Upper lobe of left lung (tissue), 6 donors: ENCODE measurements around the gene FOXD4L1. TPM values are rescaled to one million over a fixed set of nuclear protein-coding genes. Genes with fewer than 3 reads are reported as not detected.
"Not testable (repeated sequence)": the region's sequence is repeated elsewhere in the genome, so short reads cannot be mapped to it uniquely, and the experiment has no call there.

Source experiments
- ATAC-seq, 2 donors: fragments of 200-7000 bp; cut with Tn5 transposase; one replicate each; pipeline ENCODE4 v1.9.1; 2022; ENCODE audit warnings: mild to moderate bottlenecking in 2 of 2, moderate library complexity in 2 of 2; ENCODE audit not compliant: low FRiP score in 2 of 2
- DNase-seq, 2 donors: peaks; one replicate each; pipeline ENCODE4 v3.0.0-alpha.2; 2019 to 2020
- H3K27ac ChIP-seq, 4 donors: fragments of 200-600 bp; sonication (generic); one replicate each; pipeline ENCODE4 v1.5.1; 2016 to 2019
- H3K27me3 ChIP-seq, 4 donors: fragments of 200-600 bp; sonication (generic); one replicate each; pipeline ENCODE4 v1.5.1; 2017 to 2019
- H3K36me3 ChIP-seq, 4 donors: fragments of 200-600 bp; sonication (generic); one replicate each; pipeline ENCODE4 v1.5.1; 2016 to 2019
- H3K4me1 ChIP-seq, 4 donors: fragments of 200-600 bp; sonication (generic); one replicate each; pipeline ENCODE4 v1.5.1; 2018 to 2019
- H3K4me3 ChIP-seq, 4 donors: fragments of 200-600 bp; sonication (generic); one replicate each; pipeline ENCODE4 v1.5.1; 2017 to 2019; ENCODE audit warnings: mild to moderate bottlenecking in 2 of 4, moderate library complexity in 1 of 4
- H3K9me3 ChIP-seq, 4 donors: fragments of 200-600 bp; sonication (generic); one replicate each; pipeline ENCODE4 v1.5.1; 2018 to 2019
- CTCF ChIP-seq, 6 experiments: fragments of 450-650 bp in 4 of 6; fragments of 200-600 bp in 2 of 6; sonication (generic) in 2 of 6; IDR thresholded peaks; one replicate each; pipeline ENCODE4 v1.5.1; 2016 to 2019; ENCODE audit warnings: antibody characterized with exemption in 6 of 6
- POLR2A ChIP-seq, 4 donors: fragments of 450-650 bp; IDR thresholded peaks; one replicate each; pipeline ENCODE4 v1.5.1; 2016 to 2017; ENCODE audit warnings: antibody characterized with exemption in 4 of 4, mild to moderate bottlenecking in 2 of 4
- POLR2AphosphoS5 ChIP-seq, 2 donors: sonication (generic); formaldehyde crosslinking; IDR thresholded peaks; one replicate each; pipeline ENCODE4 v1.5.1; 2017; ENCODE audit warnings: antibody characterized with exemption in 2 of 2
- WGBS, 2 donors: methylation state at CpG; one replicate each; pipeline ENCODE4 v1.1.5; 2017 to 2018; 5-methylcytosine and 5-hydroxymethylcytosine counted together
- total RNA-seq, 6 donors: library from RNA; depleted of rRNA in 4 of 6; stranded (reverse); fragments of >200 nt in 4 of 6; gene quantifications; one replicate each; pipeline versions ENCODE4 v1.1.0 to v1.2.1, GENCODE V29; 2016 to 2021
- donor health status: DM: no; HTN: no; CAD: no; lungs with moderate emphysema.
- donor health status: DM: no; HTN: yes; CAD: no; lungs with severe emphysema.

FOXD4L1 gene
- total RNA-seq, 6 donors from 2014 or later: 0.22 to 1.6 (median 0.70) TPM

GRCh38 chr2:113527350-113528045 is 29.0 kb downstream of the FOXD4L1 start:
- peak; percentile 86 to 96 for ATAC-seq
- not testable (repeated sequence) for H3K27ac ChIP-seq, H3K4me3 ChIP-seq, H3K27me3 ChIP-seq, H3K9me3 ChIP-seq, H3K36me3 ChIP-seq, DNase-seq, H3K4me1 ChIP-seq
- TF ChIP-seq CTCF (IDR thresholded peaks at IDR 0.05): peak in 1 of 6 experiments; percentile 9
- WGBS, 2 donors: 16 to 20% methylated on average over 4 to 6 of the region's 12 CpGs

DNA sequence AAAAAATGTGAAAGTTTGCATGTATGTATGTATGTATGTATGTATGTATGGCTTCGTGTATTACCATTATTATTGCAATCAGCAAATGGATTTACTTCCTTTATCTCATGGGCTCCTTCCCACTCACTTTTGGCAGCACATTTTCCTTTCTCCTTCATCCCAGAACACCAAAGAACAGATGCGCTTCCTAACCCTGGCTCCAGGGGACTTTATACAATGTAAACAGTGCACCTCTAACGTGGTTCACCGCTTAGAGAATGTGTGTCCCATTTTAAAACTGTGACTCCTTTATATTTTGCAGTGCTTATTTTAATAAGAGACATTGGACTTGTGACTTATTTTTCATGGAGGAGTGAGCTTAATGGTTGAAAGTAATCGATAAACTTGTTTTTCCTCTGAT is 29.7 kb downstream of the FOXD4L1 start:
- H3K36me3 ChIP-seq, H3K27me3 ChIP-seq, DNase-seq, H3K9me3 ChIP-seq, H3K4me3 ChIP-seq, H3K4me1 ChIP-seq, H3K27ac ChIP-seq, ATAC-seq: not testable (repeated sequence)
- 57 to 70% methylated on average over 4 to 5 of the region's 5 CpGs for WGBS, 2 donors

DNA sequence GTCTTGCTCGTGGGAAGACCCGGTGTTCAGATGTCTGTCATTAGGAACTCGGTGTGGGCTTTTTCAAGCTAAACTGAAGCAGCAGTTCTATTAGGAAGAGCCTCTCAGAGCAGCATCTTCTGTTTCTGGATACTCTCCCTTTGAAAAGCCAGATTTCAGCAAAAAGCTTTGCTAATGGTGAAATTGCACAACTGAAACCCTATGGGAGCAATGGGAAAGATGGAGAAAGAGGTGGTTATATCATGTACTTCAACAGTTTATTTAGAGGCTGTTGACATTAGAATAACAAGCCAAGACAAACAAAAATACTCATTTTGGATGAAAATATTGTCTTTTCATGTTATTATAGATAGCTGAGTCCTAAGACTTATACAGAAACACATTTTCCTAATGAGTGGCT is 30.4 kb downstream of the FOXD4L1 start:
- WGBS, 2 donors: 68 to 94% methylated on average over 3 of the region's 3 CpGs

DNA sequence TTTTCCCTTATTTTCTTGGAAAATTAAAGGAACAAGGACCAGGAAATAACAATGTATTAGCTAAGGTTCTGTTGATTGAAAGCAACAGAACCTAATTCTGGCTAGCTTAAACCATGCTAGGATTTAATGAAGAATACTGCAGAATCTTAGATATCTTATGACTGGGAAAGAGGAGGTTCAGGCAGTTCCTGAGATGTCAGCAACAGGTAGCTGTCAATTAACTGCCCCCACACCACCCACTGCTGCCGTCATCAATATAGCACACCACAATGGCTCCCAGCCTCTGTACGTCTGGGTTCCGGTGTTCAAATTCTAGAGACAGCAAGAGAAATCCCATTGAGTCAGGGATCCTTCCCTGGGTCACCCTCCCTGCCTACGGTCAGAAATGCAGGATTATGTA is 34.5 kb downstream of the FOXD4L1 start:
- not testable (repeated sequence) for H3K36me3 ChIP-seq, H3K4me1 ChIP-seq, H3K4me3 ChIP-seq, H3K9me3 ChIP-seq, DNase-seq, H3K27ac ChIP-seq, H3K27me3 ChIP-seq, ATAC-seq
- WGBS, 2 donors: no CpG with 5 or more reads among the region's 4 CpGs

More for the DNA sequence above, 30.4 kb downstream of the FOXD4L1 start:
- H3K4me3 ChIP-seq, DNase-seq, H3K9me3 ChIP-seq, H3K4me1 ChIP-seq, ATAC-seq, H3K27ac ChIP-seq, H3K27me3 ChIP-seq, H3K36me3 ChIP-seq: not testable (repeated sequence)

DNA sequence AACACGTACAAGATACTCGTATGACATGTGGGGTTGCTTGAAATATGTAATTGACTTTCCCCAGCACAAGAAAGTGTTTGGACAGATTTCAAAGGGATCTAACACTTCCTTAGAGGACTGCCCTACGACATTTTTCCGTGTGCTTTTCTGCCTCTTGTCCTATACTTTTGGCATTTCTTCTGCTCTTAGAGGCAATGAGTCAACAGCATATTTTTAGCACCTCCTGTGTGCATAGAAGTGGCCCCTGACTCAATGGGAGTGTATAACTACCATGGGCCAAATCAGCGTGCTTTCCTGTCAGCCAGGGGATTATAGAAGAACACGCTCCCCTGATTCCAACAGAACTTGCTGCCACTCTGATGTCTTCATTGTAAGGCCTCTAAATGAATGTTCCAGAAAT is 38.1 kb downstream of the FOXD4L1 start:
- H3K9me3 ChIP-seq, H3K4me1 ChIP-seq, H3K36me3 ChIP-seq, H3K27me3 ChIP-seq, H3K4me3 ChIP-seq, H3K27ac ChIP-seq: not testable (repeated sequence)
- DNase-seq (peak in 1 of 2 donors; percentile 34), ATAC-seq (peak in 1 of 2 donors; percentile 83)
- WGBS, 2 donors: 54 to 57% methylated on average over 6 of the region's 6 CpGs

- H3K27me3 ChIP-seq, DNase-seq, H3K9me3 ChIP-seq, H3K36me3 ChIP-seq, H3K4me3 ChIP-seq, H3K27ac ChIP-seq, H3K4me1 ChIP-seq: not testable (repeated sequence)
- WGBS, 2 donors: 16 to 31% methylated on average over 5 of the region's 5 CpGs
- ATAC-seq: peak; percentile 32 to 68
Observed at GRCh38 chr2:113540834-113541203, 42.4 kb downstream of the FOXD4L1 start.

- Histone ChIP-seq H3K27ac (peak overlapping the region; percentile 75 to 87 (median 80)), H3K4me3 (peak overlapping the region; percentile 55 to 70 (median 61))
- ATAC-seq: peak; percentile 64 to 85
- whole genome bisulfite sequencing, 2 donors: 2 to 3% methylated on average over 32 to 38 of the region's 71 CpGs
- not testable (repeated sequence) for H3K27me3 ChIP-seq, H3K36me3 ChIP-seq, H3K9me3 ChIP-seq, H3K4me1 ChIP-seq
- TF ChIP-seq POLR2A (IDR thresholded peaks at IDR 0.05) (peak in 2 of 4 donors; percentile 50 to 52), POLR2AphosphoS5 (IDR thresholded peaks at IDR 0.05) (peak in 1 of 2 donors; percentile 9)
- peak; percentile 22 to 90 for DNase-seq
Observed at GRCh38 chr2:113541204-113541975, 42.9 kb downstream of the FOXD4L1 start.

DNA sequence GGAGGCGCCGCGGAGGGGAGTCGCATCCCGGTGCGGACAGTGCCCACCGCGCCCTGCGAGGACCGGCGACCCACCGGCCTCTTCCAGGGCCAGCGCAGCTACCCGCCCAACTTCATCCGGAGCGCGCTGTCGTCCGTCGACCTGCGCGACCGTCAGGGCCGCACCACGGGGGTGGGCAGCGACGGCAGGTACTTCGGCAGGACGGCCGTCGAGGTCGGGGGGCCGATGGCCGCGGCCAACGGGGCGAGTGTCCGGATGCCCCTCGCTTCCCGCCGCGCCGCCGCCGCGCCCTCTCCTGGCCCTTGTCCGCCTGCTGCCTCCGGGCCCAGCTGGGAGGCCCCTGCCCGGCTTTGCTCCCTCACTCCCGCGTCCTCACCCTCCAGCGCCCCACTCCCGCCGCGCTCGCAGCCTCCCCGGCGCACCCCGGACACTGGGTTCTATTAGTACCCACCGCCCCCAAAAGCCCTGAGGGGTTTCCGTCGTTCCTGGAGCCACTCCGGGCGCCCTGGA is 43.6 kb downstream of the FOXD4L1 start:
- TF ChIP-seq CTCF (IDR thresholded peaks at IDR 0.05): peak in 1 of 6 experiments; percentile 30
- not testable (repeated sequence) for H3K9me3 ChIP-seq, H3K27me3 ChIP-seq, H3K36me3 ChIP-seq, H3K4me1 ChIP-seq
- ATAC-seq (peak; percentile 58 to 79), DNase-seq (peak in 1 of 2 donors; percentile 86)
- 3% methylated on average over 12 of the region's 64 CpGs; no CpG with 5 or more reads in 1 of the 2 donors for WGBS, 2 donors
- Histone ChIP-seq H3K4me3 (peak overlapping the region; percentile 14 to 70 (median 61)), H3K27ac (peak overlapping the region; percentile 75 to 87 (median 80))

DNA sequence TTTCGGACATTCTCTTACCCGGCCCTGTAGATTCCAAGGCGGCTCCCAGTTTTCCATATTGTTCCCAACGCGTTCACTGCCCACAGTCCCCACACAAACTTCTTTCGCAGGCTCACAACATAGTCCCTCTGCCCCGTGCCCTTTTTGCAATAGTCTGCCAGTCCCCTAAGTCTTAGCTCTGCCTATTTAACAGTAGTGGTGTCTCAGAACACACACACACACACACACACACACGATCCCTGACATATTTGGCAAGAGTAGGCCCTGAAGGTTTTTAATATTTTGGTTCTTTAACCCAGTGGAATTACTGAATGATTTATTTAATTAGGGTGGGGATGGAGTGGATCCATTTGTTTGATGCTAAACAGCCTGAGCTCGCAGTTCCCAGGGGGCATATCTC is 44.1 kb downstream of the FOXD4L1 start:
- H3K27ac ChIP-seq: peak overlapping the region in 3 of 4 donors; percentile 79 to 87 (median 80)
- H3K27me3 ChIP-seq, H3K36me3 ChIP-seq, H3K4me1 ChIP-seq, H3K9me3 ChIP-seq, DNase-seq: not testable (repeated sequence)
- peak overlapping the region in 3 of 4 donors; percentile 60 to 70 (median 62) for H3K4me3 ChIP-seq
- ATAC-seq: peak; percentile 8 to 14
- 32 to 38% methylated on average over 1 to 5 of the region's 9 CpGs for WGBS, 2 donors
